GM12873 (cell line): Measurements from ENCODE around the gene HPS3.

Source experiments
- CTCF ChIP-seq: IDR thresholded peaks from 2 replicates; pipeline ENCODE4 v1.5.1; 2012; ENCODE audit warnings: low read depth, mild to moderate bottlenecking, moderate library complexity, low read length, control low read depth; ENCODE audit not compliant: insufficient read depth; ENCODE audit errors: missing control alignments

Gene HPS3

GRCh38 chr3:149101641-149102040 is 27.8 kb upstream of the HPS3 start:
- TF ChIP-seq CTCF, result no peak

DNA sequence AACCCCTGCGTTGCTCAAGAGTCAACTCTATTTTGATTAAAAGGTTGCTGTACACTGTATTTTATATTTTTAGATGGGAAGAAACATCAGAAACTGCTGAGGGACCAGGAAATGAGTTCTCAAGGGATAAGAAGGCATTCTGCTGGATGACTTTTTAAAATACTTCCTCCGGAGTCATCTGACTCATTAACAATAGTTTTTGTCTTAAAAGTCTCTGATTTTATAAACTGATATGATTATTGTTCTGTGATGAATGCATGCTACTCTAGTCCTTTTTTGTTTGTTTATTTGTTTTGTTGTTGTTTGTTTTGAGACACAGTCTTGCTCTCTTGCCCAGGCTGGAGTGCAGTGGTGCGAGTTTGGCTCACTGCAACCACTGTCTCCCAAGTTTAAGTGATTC is 25.0 kb upstream of the HPS3 start:
- no peak for TF ChIP-seq CTCF

- TF ChIP-seq CTCF, result no peak
Observed at GRCh38 chr3:149114458-149114857, 15.0 kb upstream of the HPS3 start.

DNA sequence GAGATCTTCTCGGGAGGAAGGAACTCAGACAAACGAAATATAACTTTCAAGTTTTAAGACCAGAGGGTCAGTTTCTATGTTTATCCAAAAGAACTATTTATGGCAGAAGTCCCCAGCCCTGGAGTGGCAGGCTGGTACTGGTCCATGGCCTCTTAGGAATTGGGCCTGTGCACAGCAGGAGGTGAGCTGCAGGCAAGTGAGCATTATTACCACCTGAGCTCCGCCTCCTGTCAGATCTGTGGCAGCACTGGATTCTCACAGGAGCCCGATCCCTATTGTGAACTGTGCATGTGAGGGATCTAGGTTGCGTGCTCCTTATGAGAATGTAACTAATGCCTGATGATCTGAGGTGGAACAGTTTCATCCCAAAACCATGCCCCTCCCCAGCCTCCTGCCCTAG is 14.3 kb upstream of the HPS3 start:
- no peak for TF ChIP-seq CTCF

DNA sequence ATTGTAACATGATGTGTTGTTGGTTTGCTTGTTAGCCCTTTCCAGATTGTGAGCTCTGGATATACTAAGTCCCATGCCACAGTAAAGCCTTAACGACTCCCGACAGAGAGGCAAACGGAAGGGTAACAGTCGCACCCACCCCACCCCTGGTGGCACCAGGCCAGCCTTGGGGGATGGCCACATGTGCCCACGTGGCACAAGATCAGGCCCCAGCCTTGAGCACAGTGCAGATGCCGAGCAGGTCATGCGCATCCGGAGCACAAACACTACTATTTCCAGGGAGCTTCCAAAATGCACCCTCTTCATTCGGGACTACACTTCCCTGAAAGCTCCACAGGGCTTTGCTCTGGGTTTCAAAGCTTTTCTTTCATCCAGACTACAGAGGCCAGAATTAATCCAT is 10.7 kb upstream of the HPS3 start:
- TF ChIP-seq CTCF, result no peak

DNA sequence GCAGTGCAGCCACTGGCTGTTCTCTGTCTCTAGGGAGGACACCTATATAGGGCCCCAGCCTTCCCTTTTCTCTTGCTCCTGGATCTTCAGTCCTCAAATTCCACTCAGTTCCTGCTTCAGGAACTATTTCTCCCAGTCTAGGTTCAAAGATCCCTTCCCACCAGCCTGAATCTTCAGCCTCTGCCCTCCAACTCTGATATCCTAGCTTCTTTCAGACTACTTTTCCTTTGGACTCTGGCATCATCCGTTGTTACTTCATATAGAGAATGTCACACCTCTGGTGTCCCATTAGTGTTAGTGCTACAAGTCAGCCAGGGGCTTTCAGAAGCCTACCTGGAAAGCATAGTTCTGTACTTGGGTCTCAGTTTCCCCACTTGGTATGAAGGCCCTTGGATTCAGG is 10.0 kb upstream of the HPS3 start:
- no peak for TF ChIP-seq CTCF

- peak; percentile 57 for TF ChIP-seq CTCF
Observed at GRCh38 chr3:149120051-149120972, 9.1 kb upstream of the HPS3 start.
